GM21381 (cell line): ENCODE measurements around the gene CISTR.
"Not testable (repeated sequence)": the region's sequence is repeated elsewhere in the genome, so short reads cannot be mapped to it uniquely, and the experiment has no call there.

Source experiments
- ATAC-seq: cut with Tn5 transposase; IDR thresholded peaks from one replicate; pipeline ENCODE4 v1.9.1; 2021; ENCODE audit warnings: mild to moderate bottlenecking, moderate library complexity; ENCODE audit not compliant: unreplicated experiment

The CISTR gene

DNA sequence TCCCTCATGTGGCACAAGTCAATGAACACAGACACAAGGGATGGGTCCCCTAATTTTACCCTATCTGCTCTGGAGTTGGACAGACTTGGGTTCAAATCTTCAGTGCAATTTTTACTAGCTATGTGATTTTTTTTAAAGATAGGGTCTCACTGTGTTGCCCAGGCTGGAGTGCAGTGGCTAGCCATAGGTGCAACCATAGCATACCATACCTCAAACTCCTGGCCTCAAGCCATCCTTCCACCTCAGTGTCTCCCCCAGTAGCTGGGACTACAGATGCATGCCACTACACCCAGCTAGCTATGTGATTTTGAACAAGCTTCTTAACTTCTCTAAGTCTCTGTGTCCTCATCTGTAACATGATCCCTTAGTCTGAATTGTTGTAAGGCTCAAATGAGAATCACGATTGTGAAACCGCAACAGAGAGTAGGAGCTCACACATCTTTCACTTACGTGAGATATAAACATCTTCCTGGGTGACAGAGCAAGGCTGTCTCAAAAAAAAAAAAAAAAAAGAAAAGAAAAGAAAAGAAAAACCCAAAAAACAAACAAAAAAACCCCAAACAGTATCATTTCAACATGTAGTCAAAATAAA, 29.2 kb downstream of the CISTR start:
- ATAC-seq, result no peak

DNA sequence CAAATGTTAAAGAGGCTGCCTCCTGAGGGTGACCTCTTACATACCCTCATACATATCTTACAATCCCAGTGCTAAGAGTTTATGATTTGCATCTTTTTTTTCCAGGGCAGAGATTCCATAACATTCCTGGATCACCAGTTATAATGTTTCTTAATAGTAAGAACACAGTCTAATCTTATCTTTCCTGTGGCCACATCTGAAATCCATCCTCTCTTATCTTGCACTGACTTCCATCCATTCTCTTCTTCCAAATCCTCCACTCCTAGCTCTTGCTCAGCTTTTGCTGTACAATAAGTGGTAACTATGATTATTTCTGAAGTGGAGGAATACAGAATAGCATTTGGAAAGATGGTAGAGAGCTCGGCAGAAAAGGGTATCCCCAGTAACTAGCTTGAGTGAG, 30.8 kb downstream of the CISTR start:
- ATAC-seq, result no peak

DNA sequence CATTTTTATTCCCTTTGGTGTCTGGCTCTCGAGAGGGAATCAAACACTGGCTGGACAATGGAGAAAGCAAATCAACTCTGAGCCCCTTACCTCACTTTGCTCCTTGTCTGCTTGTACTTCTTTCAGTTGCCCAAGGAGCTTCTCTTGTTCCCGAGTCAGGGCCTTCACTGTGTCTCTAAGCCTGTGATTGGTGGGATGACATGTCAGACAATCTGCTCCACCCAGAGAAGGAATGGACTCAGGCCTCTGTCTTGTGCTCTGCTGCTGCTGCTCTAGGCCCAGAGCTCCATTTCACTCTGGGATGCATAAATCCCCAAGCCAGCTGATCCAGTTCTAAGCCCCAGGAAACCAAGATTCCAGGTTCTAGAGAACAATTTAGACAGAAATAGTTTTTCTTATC, 32.1 kb downstream of the CISTR start:
- ATAC-seq, result no peak

DNA sequence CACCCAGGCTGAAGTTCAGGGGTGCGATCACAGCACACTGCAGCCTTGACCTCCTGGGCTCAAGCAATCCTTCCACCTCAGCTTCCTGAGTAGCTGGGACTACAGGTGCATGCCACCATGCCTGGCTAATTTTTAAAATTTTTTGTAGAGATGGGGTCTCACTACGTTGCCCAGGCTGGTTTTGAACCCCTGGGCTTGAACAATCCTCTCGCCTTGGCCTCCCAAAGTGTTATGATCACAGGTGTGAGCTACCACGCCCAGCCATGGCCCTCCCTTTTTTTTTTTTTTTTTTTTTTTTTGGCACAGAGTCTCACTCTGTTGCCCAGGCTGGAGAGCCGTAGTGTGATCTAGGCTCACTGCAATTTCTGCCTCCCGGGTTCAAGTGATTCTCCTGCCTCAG, 33.2 kb downstream of the CISTR start:
- not testable (repeated sequence) for ATAC-seq

DNA sequence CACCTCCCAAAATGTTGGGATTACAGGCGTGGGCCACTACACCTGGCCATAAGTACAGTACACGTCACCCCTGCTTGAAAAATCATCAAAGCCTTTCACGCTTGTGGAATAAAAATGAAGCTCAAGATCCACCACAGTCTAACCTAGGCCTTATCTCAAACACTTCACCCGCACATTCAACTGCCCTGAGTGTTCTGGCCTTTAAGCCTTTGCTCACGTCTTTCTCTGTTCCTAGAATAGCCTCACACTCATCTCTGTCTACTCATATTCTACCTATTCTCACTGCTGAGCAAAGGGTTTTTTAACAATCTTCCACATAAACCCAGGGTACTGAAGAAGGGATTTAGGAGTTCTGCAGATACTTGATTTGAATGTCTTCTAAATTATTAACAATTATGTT, 34.5 kb downstream of the CISTR start:
- no peak for ATAC-seq

DNA sequence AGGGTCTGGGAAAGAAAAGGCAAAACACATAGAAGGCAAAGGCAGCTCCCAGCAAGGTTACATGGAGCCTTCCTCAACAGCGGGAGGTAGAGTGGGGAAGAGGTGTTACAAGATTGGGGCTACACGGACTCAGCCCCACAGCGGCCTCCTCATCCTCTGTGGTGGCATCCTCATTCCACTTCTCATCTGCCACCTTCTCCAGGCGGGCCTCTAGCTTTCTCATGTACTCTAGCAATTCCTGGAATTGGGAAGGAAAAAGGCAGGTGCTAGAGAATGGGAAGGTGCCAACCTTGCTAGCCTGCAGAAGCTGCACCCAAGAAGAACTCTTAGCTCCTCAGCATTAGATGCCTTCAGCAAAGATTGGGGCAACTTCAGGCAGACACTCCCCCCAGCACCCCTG, 37.8 kb downstream of the CISTR start:
- no peak for ATAC-seq

DNA sequence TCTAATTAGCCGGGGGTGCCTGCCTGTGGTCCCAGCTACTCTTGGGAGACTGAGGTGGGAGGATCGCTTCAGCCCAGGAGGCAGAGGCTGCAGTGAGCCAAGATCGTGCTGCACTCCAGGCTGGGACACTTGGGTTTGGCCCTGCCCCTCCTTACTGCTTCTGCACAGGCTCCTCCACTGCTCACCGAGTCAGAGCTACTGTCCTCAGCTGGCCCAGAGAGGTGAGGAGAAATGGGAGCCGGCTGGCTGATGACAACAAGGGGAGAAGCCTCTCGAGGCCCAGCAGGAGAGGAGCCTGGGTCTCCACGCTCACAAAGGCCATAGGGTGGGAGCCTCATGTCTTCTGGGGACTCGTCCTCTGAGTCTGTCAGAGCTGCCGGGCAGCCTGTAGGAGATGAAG, 38.3 kb downstream of the CISTR start:
- no peak for ATAC-seq

DNA sequence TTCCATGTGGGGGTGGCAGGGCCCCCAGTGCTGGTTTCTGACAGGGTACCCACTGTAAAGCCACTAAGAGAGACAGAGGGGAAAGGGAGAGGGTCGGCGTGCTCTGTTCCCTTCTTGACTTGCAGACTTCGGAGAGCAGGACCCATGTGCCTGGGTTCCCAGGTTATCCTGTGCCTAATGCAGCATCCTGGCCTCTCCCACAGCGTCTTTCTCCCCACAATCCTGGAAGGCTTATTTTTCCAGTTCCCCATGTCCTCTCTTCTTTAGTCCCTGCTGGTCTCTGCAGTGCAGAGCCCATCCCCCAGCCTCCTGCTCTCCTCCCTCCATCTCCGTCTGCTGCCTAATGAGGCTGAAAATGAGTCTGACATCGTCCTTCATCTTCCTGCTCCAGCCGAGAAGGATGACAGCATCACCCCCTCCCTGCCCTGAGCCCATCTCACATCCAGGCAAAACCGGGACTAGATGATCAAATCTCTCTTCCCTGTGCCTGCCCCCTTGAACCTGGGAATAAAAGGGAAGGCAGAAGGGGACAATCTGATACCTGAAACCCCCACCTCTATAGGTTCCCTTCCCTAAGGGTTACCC, 39.6 kb downstream of the CISTR start:
- no peak for ATAC-seq

DNA sequence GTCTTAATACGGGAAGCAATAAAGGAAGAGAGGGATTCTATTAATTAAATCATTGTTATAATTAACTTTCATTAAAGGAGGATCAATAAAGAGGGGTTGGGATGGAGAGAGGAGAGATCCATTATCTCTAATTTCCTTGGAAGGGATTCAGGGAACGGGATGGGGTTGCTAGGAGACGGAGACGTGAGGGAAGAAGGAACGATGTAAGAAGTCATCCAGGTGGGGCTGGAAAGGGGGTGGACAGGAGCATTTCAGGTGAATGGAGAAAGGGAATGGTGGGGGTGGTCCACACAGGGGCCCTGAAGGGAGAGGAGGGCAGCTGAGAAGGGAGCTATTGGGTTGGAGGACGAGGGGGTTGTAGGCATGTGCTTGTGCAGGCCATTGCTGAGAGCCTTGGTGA, 41.7 kb downstream of the CISTR start:
- ATAC-seq, result no peak

DNA sequence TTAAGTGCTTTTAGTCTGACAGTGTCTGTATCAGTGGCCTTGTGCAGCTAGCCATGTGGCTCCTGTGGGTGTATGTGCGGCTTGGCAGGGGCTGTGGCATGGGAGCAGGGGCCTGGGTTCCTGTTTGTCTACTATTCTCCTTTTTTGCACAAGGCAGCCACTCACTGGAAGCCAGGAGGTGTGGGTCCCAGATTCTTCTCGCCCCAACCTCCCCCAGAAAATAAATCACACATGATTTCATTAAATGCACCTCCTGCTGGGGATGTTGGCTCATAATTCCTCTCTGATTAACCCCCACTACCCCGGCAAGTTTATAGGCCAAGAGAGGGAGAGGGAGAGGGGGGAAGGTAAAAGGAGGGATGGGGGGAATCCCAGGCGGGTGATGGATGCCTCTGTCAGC, 42.1 kb downstream of the CISTR start:
- no peak for ATAC-seq

DNA sequence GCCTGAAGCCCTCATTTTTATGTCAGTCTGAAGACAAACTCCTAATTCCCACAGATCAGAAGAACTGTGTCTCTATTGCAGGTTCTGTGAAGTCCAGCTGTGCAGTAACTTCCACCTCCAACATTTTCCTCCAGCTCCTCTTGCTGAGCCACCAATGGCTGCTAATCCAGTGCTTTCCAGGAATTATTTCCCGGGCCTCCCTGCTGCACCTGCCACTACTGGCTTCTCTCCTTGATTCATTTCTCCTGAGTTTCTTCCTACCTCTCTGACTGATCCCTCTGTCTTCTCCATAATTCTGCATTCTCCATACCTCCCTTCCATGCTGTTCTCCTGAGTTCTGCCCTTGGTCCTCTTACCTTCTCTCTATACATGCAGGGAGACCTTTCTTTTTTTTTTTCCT, 45.7 kb downstream of the CISTR start:
- no peak for ATAC-seq

DNA sequence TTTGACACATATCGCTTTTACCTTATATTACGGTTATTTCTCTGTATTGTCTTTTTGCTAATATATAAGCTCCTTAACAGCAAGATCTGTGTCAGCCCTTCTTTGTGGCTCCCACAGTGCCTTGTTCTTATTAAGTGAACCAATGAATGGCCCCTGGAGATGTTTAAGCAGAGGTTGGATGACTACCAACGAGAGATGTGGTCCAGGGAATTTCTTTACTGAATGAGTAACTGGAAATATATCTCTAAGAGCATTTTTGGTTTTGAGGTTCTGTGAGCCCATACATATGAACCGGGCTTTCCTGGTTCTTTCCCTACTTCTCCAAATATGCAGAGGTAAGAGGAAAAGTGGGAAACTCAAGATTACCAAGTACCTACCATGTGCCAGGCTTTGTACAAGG, 48.0 kb downstream of the CISTR start:
- ATAC-seq, result no peak

DNA sequence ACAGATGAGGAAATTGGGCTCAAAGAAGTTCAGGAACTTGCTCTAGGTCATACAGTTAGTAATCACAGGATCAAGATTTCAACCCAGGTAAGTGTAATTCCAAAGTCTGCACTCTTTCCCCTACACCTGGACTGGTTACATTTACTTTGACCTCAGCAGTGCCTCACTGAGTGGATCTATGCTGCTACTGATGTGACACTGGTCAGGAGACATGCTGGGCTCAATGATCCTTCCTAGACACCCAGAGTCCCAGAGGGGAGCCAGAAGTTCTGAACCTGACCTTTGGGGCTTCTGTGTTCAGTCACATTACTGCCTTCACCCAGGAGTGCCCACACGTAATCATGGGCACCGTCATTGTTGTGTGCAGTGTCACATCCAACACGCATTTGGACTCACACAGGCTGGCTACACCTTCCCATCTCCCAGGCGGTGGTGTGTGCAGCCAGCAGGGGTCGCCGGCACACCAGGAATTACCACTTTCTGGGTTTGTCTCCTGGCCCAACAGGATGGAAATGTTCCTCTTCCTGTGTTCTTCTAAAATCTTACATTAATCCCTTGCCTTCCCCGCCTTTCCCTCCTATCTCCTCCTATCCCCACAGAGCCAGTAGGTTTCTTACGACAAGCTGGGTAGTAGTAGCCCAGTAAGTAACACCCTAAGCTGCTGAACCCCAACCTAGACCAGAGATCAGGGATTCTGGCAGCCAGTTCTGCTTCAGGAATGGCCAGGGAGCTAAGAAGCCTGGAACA, 50.1 kb downstream of the CISTR start:
- ATAC-seq, result no peak

DNA sequence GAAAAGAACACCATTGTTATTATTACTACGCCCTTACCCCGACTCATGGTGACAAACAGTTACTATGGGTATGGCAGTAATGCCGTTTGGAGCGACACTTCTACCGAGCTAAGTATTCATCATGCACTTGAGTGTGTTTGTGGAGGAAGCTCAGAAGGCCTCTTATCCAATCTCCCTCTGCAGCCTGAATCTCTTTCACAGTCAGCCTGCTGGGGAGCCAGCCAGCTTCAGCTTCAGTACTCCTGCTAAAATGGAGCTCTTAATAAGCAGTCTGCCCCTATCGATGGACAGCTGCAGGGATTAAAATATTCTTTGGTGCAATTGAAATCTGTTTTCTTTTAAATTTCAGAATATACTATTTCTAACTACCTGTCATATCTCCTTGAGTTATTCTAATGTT, 51.2 kb downstream of the CISTR start:
- no peak for ATAC-seq

DNA sequence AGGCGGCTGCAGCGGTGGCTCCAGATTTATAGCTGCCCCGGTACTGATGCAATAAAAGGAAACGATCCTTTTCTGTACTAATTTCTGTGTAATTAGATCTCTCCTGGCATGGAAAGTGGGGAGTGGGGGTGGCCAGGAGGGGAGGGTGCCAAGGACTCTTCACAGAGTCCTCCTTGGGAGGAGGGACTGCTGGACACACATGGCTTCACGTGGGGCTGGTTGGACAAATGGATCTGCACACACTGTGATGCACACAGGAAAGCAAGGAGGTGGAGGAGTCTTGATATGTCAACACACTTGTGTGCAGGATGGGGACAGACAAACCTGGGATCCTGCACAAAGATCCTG, 52.1 kb downstream of the CISTR start:
- no peak for ATAC-seq

DNA sequence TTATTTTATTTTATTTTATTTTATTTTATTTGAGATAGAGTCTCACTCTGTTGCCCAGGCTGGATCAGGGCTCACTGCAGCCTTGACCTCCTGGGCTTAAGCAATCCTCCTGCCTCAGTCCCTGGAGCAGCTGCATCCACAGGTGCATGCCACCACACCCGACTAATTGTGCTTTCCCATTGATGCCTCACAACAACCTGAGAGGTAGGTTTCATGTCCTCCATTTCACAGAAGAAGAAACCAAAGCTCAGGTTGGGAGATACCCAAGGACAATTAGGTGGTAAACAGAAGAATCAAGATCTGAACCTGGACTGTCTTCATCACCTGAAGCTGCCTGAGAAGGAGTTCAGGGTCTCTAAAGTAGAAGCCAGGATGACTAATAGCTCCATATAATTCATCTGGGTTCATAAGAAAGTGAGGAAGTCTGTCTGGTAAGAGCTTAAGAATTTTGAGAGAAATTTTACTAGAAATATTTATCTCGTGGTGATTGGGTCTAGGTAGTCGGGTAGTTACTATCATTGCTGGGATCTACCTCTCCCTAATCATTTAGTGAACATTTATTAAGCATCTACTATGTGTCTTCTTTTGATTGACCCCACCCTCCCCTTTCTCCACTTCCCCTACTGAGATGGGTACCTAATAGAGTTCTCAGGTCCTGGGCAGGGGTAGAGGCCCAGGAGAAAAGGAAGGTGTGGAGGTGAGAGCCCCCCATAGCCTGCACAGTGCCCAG, 52.7 kb downstream of the CISTR start:
- no peak for ATAC-seq

DNA sequence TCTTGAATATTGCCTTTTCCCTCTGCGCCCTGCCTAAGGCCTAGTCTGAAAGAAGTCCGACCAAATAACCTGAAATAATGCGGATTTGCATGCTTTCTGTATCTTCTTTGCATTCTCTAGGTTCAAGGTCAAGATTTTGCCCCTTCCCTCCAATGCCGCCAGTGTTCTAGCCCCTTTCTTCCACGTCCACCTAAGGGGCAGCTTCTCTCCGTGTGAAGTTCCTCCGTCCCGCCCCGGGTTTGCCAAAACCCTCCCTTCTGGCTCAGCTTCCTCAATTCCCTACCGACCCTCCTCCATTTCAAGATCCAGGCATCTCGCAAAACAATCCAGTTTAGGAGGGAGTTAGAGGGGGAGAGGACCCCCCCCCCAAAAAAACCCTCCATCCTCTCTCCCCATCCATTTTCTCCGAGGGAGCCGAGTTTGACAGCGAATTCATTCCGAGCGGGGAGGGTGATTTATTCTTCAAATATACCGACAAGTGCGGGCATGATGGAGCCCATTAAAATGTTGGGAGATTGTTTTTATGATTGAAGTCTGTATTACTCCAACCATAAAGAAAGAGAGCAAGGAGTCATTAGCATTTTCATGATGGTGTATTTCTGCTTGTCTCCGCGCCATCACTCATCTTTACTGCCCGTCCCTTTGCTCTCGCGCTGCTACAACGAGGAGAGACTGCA, 55.0 kb downstream of the CISTR start:
- no peak for ATAC-seq
